ENCODE data around the gene PRR29.
A peak's percentile ranks its signal among the peaks of the same experiment; 100 is the strongest.

The PRR29 gene

GRCh38 chr17:64025732-64026294 lies 27.7 kb downstream of the PRR29 start:
- Mint-ChIP-seq H3K27ac (peak overlapping the region; percentile 76), H3K4me1 (ENCODE audit: low read depth) (peaks cover 62% of the 10 kb centered on the region), H3K9me3 (no peaks in the 10 kb centered on the region), H3K27me3 (ENCODE audit: low read depth) (no peaks in the 10 kb centered on the region), H3K4me3 (peak overlapping the region; percentile 71), H3K36me3 (ENCODE audit: low read depth) (peaks cover 14% of the 10 kb centered on the region)

- Mint-ChIP-seq H3K27ac (no peak overlapping the region), H3K9me3 (no peaks in the 10 kb centered on the region), H3K4me1 (ENCODE audit: low read depth) (peaks cover 46% of the 10 kb centered on the region), H3K4me3 (no peak overlapping the region), H3K36me3 (ENCODE audit: low read depth) (peaks cover 16% of the 10 kb centered on the region), H3K27me3 (ENCODE audit: low read depth) (no peaks in the 10 kb centered on the region)
Observed at GRCh38 chr17:64028874-64029464, 30.8 kb downstream of the PRR29 start.

GRCh38 chr17:64032081-64032480 lies 33.9 kb downstream of the PRR29 start:
- Mint-ChIP-seq H3K36me3 (ENCODE audit: low read depth) (peaks cover 31% of the 10 kb centered on the region), H3K9me3 (no peaks in the 10 kb centered on the region), H3K4me1 (ENCODE audit: low read depth) (peaks cover 25% of the 10 kb centered on the region), H3K4me3 (no peak overlapping the region), H3K27me3 (ENCODE audit: low read depth) (no peaks in the 10 kb centered on the region), H3K27ac (no peak overlapping the region)

- Mint-ChIP-seq H3K4me3 (no peak overlapping the region), H3K27ac (no peak overlapping the region), H3K27me3 (ENCODE audit: low read depth) (no peaks in the 10 kb centered on the region), H3K36me3 (ENCODE audit: low read depth) (peaks cover 46% of the 10 kb centered on the region), H3K4me1 (ENCODE audit: low read depth) (peaks cover 5% of the 10 kb centered on the region), H3K9me3 (no peaks in the 10 kb centered on the region)
Observed at GRCh38 chr17:64036198-64036922, 38.2 kb downstream of the PRR29 start.

GRCh38 chr17:64037180-64037579 lies 39.0 kb downstream of the PRR29 start:
- no peak overlapping the region for H3K27ac Mint-ChIP-seq
- H3K4me1 Mint-ChIP-seq (ENCODE audit: low read depth), result peaks cover 7% of the 10 kb centered on the region

GRCh38 chr17:64037802-64038201 lies 39.7 kb downstream of the PRR29 start:
- Mint-ChIP-seq H3K27ac (no peak overlapping the region), H3K4me1 (ENCODE audit: low read depth) (peaks cover 7% of the 10 kb centered on the region), H3K27me3 (ENCODE audit: low read depth) (no peaks in the 10 kb centered on the region), H3K36me3 (ENCODE audit: low read depth) (peaks cover 57% of the 10 kb centered on the region), H3K4me3 (no peak overlapping the region), H3K9me3 (no peaks in the 10 kb centered on the region)

More at GRCh38 chr17:64037180-64037579, 39.0 kb downstream of the PRR29 start:
- Mint-ChIP-seq H3K27me3 (ENCODE audit: low read depth) (no peaks in the 10 kb centered on the region), H3K9me3 (no peaks in the 10 kb centered on the region), H3K36me3 (ENCODE audit: low read depth) (peaks cover 54% of the 10 kb centered on the region), H3K4me3 (no peak overlapping the region)

- peaks cover 56% of the 10 kb centered on the region for H3K36me3 Mint-ChIP-seq (ENCODE audit: low read depth)
- no peak overlapping the region for H3K4me3 Mint-ChIP-seq
- no peaks in the 10 kb centered on the region for H3K9me3 Mint-ChIP-seq
- no peak overlapping the region for H3K27ac Mint-ChIP-seq
- peaks cover 5% of the 10 kb centered on the region for H3K4me1 Mint-ChIP-seq (ENCODE audit: low read depth)
- H3K27me3 Mint-ChIP-seq (ENCODE audit: low read depth), result no peaks in the 10 kb centered on the region
Observed at GRCh38 chr17:64038331-64039105, 40.4 kb downstream of the PRR29 start.

GRCh38 chr17:64039106-64039400 lies 40.9 kb downstream of the PRR29 start:
- Mint-ChIP-seq H3K27ac (no peak overlapping the region), H3K36me3 (ENCODE audit: low read depth) (peaks cover 60% of the 10 kb centered on the region), H3K27me3 (ENCODE audit: low read depth) (no peaks in the 10 kb centered on the region), H3K4me3 (no peak overlapping the region), H3K4me1 (ENCODE audit: low read depth) (peaks cover 5% of the 10 kb centered on the region), H3K9me3 (no peaks in the 10 kb centered on the region)

GRCh38 chr17:64040206-64040605 lies 42.1 kb downstream of the PRR29 start:
- H3K4me3 Mint-ChIP-seq, result no peak overlapping the region
- H3K36me3 Mint-ChIP-seq (ENCODE audit: low read depth), result peaks cover 65% of the 10 kb centered on the region
- peaks cover 6% of the 10 kb centered on the region for H3K4me1 Mint-ChIP-seq (ENCODE audit: low read depth)
- H3K9me3 Mint-ChIP-seq, result no peaks in the 10 kb centered on the region
- H3K27me3 Mint-ChIP-seq (ENCODE audit: low read depth), result no peaks in the 10 kb centered on the region
- peak overlapping the region; percentile 19 for H3K27ac Mint-ChIP-seq

GRCh38 chr17:64041912-64042311 lies 43.8 kb downstream of the PRR29 start:
- Mint-ChIP-seq H3K27ac (no peak overlapping the region), H3K4me1 (ENCODE audit: low read depth) (peaks cover 8% of the 10 kb centered on the region), H3K27me3 (ENCODE audit: low read depth) (no peaks in the 10 kb centered on the region), H3K9me3 (no peaks in the 10 kb centered on the region), H3K36me3 (ENCODE audit: low read depth) (peaks cover 70% of the 10 kb centered on the region), H3K4me3 (no peak overlapping the region)

GRCh38 chr17:64042700-64043485 lies 44.7 kb downstream of the PRR29 start:
- H3K4me1 Mint-ChIP-seq (ENCODE audit: low read depth), result peaks cover 8% of the 10 kb centered on the region

GRCh38 chr17:64045176-64045575 lies 47.0 kb downstream of the PRR29 start:
- no peaks in the 10 kb centered on the region for H3K9me3 Mint-ChIP-seq
- peaks cover 73% of the 10 kb centered on the region for H3K36me3 Mint-ChIP-seq (ENCODE audit: low read depth)
- H3K27ac Mint-ChIP-seq, result no peak overlapping the region
- H3K4me3 Mint-ChIP-seq, result no peak overlapping the region
- no peaks in the 10 kb centered on the region for H3K27me3 Mint-ChIP-seq (ENCODE audit: low read depth)
- peaks cover 15% of the 10 kb centered on the region for H3K4me1 Mint-ChIP-seq (ENCODE audit: low read depth)

More at GRCh38 chr17:64042700-64043485, 44.7 kb downstream of the PRR29 start:
- Mint-ChIP-seq H3K9me3 (no peaks in the 10 kb centered on the region), H3K36me3 (ENCODE audit: low read depth) (peaks cover 68% of the 10 kb centered on the region), H3K27ac (no peak overlapping the region), H3K4me3 (no peak overlapping the region), H3K27me3 (ENCODE audit: low read depth) (no peaks in the 10 kb centered on the region)

GRCh38 chr17:64048805-64049204 lies 50.7 kb downstream of the PRR29 start:
- no peaks in the 10 kb centered on the region for H3K9me3 Mint-ChIP-seq
- H3K27me3 Mint-ChIP-seq (ENCODE audit: low read depth), result no peaks in the 10 kb centered on the region
- no peak overlapping the region for H3K27ac Mint-ChIP-seq
- H3K4me3 Mint-ChIP-seq, result no peak overlapping the region
- peaks cover 39% of the 10 kb centered on the region for H3K4me1 Mint-ChIP-seq (ENCODE audit: low read depth)
- H3K36me3 Mint-ChIP-seq (ENCODE audit: low read depth), result peaks cover 82% of the 10 kb centered on the region

- Mint-ChIP-seq H3K4me3 (peak overlapping the region; percentile 43), H3K27me3 (ENCODE audit: low read depth) (no peaks in the 10 kb centered on the region), H3K9me3 (no peaks in the 10 kb centered on the region), H3K4me1 (ENCODE audit: low read depth) (peaks cover 39% of the 10 kb centered on the region), H3K27ac (peak overlapping the region; percentile 88), H3K36me3 (ENCODE audit: low read depth) (peaks cover 73% of the 10 kb centered on the region)
Observed at GRCh38 chr17:64051153-64051552, 53.0 kb downstream of the PRR29 start.

Measured in T-helper 1 cell treated with Interleukin-12 subunit alpha and Interleukin-12 subunit beta and Interleukin-4 antibody, amounts not matched to agents 30 μg/mL and 1 μg/mL, for 36 hours (primary cell).